K562 (cell line): Measurements from ENCODE around the gene PDE2A. TPM values are rescaled to one million over a fixed set of nuclear protein-coding genes. Genes with fewer than 3 reads are reported as not detected.

Source experiments
- ATAC-seq: fragments of 200-7000 bp; cut with Tn5 transposase; 3 replicates; pipeline ENCODE4 v1.9.1; 2020; ENCODE audit warnings: moderate library complexity
- BruUV-seq: library from RNA; stranded (reverse); fragments of 400-500 nt; replicated peaks from 2 replicates; lab custom pipeline; 2021; lab: Mats Ljungman, UMichigan
- CTCF ChIA-PET: fragments of 300-600 bp; formaldehyde crosslinking; extraction: SDS; loops from one replicate; lab custom pipeline; 2021; ENCODE audit warnings: low intra/inter-chr PET ratio; lab: Yijun Ruan, JAX
- POLR2A ChIA-PET: fragments of 300-600, 350-650 bp; sonication (Branson Sonifier 250); formaldehyde crosslinking; extraction: SDS; loops from one replicate; lab custom pipeline; 2021; ENCODE audit warnings: antibody characterized with exemption, inconsistent platforms; lab: Yijun Ruan, JAX
- DNase-seq, 4 experiments: peaks; one replicate each; pipeline versions ENCODE4 v3.0.0 to v3.0.0-alpha.2; 2011 to 2018; ENCODE audit warnings: low spot score in 3 of 4, mixed read lengths in 3 of 4; ENCODE audit errors: extremely low read depth in 1 of 4
- FAIRE-seq: peaks from 2 replicates; lab custom pipeline; 2011; peaks lifted over from hg19 to GRCh38; lab: Jason Lieb, UNC
- H2AFZ ChIP-seq: 2 replicates; pipeline ENCODE4 v1.6.0; 2011; ENCODE audit warnings: low read depth, low read length, control low read depth, inconsistent platforms
- H3K27ac ChIP-seq: fragments of 200-600 bp; 3 replicates; pipeline ENCODE4 v1.8.0; 2011; ENCODE audit warnings: low read depth, mild to moderate bottlenecking, control low read depth, inconsistent platforms, low read length, moderate library complexity, mixed read lengths; ENCODE audit errors: extremely low read depth
- H3K27me3 ChIP-seq, 2 experiments: fragments of 300-600 bp in 1 of 2; 2 replicates in 1 of 2; 3 replicates in 1 of 2; pipeline versions ENCODE4 v1.6.0 to v1.8.0; 2011; ENCODE audit warnings: inconsistent platforms in 2 of 2, low read length in 2 of 2, mild to moderate bottlenecking in 1 of 2, mixed read lengths in 1 of 2, moderate library complexity in 1 of 2; ENCODE audit not compliant: control insufficient read depth in 2 of 2, insufficient read depth in 2 of 2
- H3K36me3 ChIP-seq: fragments of 300-600 bp; 3 replicates; pipeline ENCODE4 v1.8.0; 2011; ENCODE audit warnings: mild to moderate bottlenecking, low read length, inconsistent platforms; ENCODE audit not compliant: control insufficient read depth, insufficient read depth
- H3K4me1 ChIP-seq, 2 experiments: fragments of 200-600 bp in 1 of 2; replicated peaks in 1 of 2; 2 replicates in 1 of 2; 3 replicates in 1 of 2; pipeline versions ENCODE4 v1.5.1 to v1.8.0; 2011; ENCODE audit warnings: inconsistent platforms in 2 of 2, low read length in 2 of 2, mild to moderate bottlenecking in 1 of 2, mixed read lengths in 1 of 2, moderate library complexity in 1 of 2; ENCODE audit not compliant: control insufficient read depth in 2 of 2, insufficient read depth in 2 of 2
- H3K4me2 ChIP-seq: 2 replicates; pipeline ENCODE4 v1.6.1; 2011; ENCODE audit warnings: low read length, control low read depth, inconsistent platforms, mixed read lengths; ENCODE audit not compliant: insufficient read depth
- H3K4me3 ChIP-seq: fragments of 200-600 bp; sonication (generic), shearing (Covaris generic); 2 replicates; pipeline ENCODE4 v1.5.1; 2016; ENCODE audit warnings: control low read depth, inconsistent platforms
- H3K79me2 ChIP-seq: fragments of 200-600 bp; 3 replicates; pipeline ENCODE4 v1.8.0; 2011; ENCODE audit warnings: low read length, inconsistent platforms; ENCODE audit not compliant: control insufficient read depth, insufficient read depth
- H3K9ac ChIP-seq, 2 experiments: 2 replicates each; pipeline versions ENCODE4 v1.6.0 to v1.6.1; 2011; ENCODE audit warnings: low read depth in 2 of 2, low read length in 2 of 2, control low read depth in 1 of 2, inconsistent platforms in 1 of 2, mild to moderate bottlenecking in 1 of 2, mixed read lengths in 1 of 2; ENCODE audit not compliant: insufficient read depth in 1 of 2
- H3K9me1 ChIP-seq: one replicate; pipeline ENCODE4 v1.6.0; 2011; ENCODE audit warnings: inconsistent platforms, mild to moderate bottlenecking, low read length, moderate library complexity; ENCODE audit not compliant: control insufficient read depth, insufficient read depth
- H3K9me3 ChIP-seq: replicated peaks from 2 replicates; pipeline ENCODE4 v1.5.1; 2011; ENCODE audit warnings: low read depth, low read length, inconsistent platforms; ENCODE audit not compliant: control insufficient read depth, insufficient read depth
- H4K20me1 ChIP-seq: replicated peaks from 2 replicates; pipeline ENCODE4 v1.6.1; 2011; ENCODE audit warnings: low read length, inconsistent platforms, mixed read lengths; ENCODE audit not compliant: control insufficient read depth, insufficient read depth
- BACH1 ChIP-seq: fragments of 200-800 bp; sonication (Bioruptor generic); IDR thresholded peaks from 2 replicates; pipeline ENCODE4 v1.6.1; 2016; ENCODE audit warnings: missing genetic modification characterization, missing compliant biosample characterization
- EP400 ChIP-seq: fragments of 450-650 bp; IDR thresholded peaks from 2 replicates; pipeline ENCODE4 v1.6.1; 2017; ENCODE audit warnings: antibody characterized with exemption, mild to moderate bottlenecking, moderate library complexity
- MXI1 ChIP-seq: IDR thresholded peaks from 2 replicates; pipeline ENCODE4 v1.6.1; 2011; ENCODE audit warnings: low read depth, mild to moderate bottlenecking, improper control_type of control experiment, low read length
- NFATC3 ChIP-seq: fragments of 450-650 bp; IDR thresholded peaks from 2 replicates; pipeline ENCODE4 v1.6.1; 2017; ENCODE audit warnings: mild to moderate bottlenecking
- RAD51 ChIP-seq: fragments of 450-650 bp; IDR thresholded peaks from 2 replicates; pipeline ENCODE4 v1.7.1; 2016; ENCODE audit warnings: low read depth, mild to moderate bottlenecking, borderline replicate concordance
- SIN3A ChIP-seq, 2 experiments: fragments of 150-350 bp in 1 of 2; IDR thresholded peaks; 2 replicates each; pipeline ENCODE4 v1.6.1; 2011 to 2016; ENCODE audit warnings: borderline replicate concordance in 2 of 2, low read depth in 2 of 2, low read length in 2 of 2, mild to moderate bottlenecking in 2 of 2, moderate library complexity in 2 of 2; ENCODE audit not compliant: control insufficient read depth in 1 of 2
- SMC3 ChIP-seq: conservative IDR thresholded peaks from 2 replicates; pipeline ENCODE4 v1.6.1; 2011; ENCODE audit warnings: low read depth, low read length, improper control_type of control experiment; ENCODE audit not compliant: insufficient read depth
- STAG1 ChIP-seq: sonication (generic); formaldehyde crosslinking; IDR thresholded peaks from 2 replicates; pipeline ENCODE4 v1.5.0; 2020; ENCODE audit warnings: missing genetic modification reagents, borderline replicate concordance
- TEAD2 ChIP-seq: fragments of 450-650 bp; IDR thresholded peaks from 2 replicates; pipeline ENCODE4 v1.6.1; 2016; ENCODE audit warnings: missing genetic modification characterization, control low read depth, missing compliant biosample characterization
- ZBTB12 ChIP-seq: fragments of 250-450 bp; sonication (Bioruptor Pico); IDR thresholded peaks from 2 replicates; pipeline ENCODE4 v1.4.0; 2020
- WGBS: fragments of 100-300 bp; shearing (Covaris generic); methylation state at CpG from one replicate; pipeline ENCODE4 v1.1.6; 2016; ENCODE audit warnings: low coverage, mixed read lengths; ENCODE audit not compliant: insufficient coverage; ENCODE audit errors: missing lambda C conversion rate; 5-methylcytosine and 5-hydroxymethylcytosine counted together
- in situ Hi-C: fragments of 300-500 bp; cut with MboI; formaldehyde crosslinking; loops from 4 replicates; pipeline ENCODE4 v1.15.0; 2018; ENCODE audit warnings: inconsistent platforms, mixed read lengths
- intact Hi-C: fragments of 100-400 bp; cut with micrococcal nuclease; formaldehyde crosslinking; loops from 2 replicates; pipeline ENCODE4 v1.14.2; 2022
- polyA plus RNA-seq, 8 experiments: library from polyadenylated mRNA; depleted of rRNA in 4 of 8; stranded (reverse) in 5 of 8; unstranded in 3 of 8; fragments of >200 nt; fragmentation: Nextera tagmentation in 2 of 8; fragmentation: Illumina TruSeq in 1 of 8; extraction: Ambion mirVana in 2 of 8; extraction: Trizol in 1 of 8; gene quantifications; 2 replicates each; pipeline versions ENCODE4 v1.2.1 to v1.2.3, GENCODE V29; 2011 to 2014; ENCODE audit warnings: inconsistent platforms in 1 of 8, missing spikeins in 1 of 8
- total RNA-seq, 7 experiments: library from RNA; depleted of rRNA in 6 of 7; stranded (reverse); fragments of >200 nt in 6 of 7; fragmentation: Illumina TruSeq in 2 of 7; extraction: Trizol in 2 of 7; gene quantifications; 2 replicates each; pipeline versions ENCODE4 v1.2.1 to v1.2.3, GENCODE V29; 2011 to 2021; ENCODE audit warnings: low replicate concordance in 1 of 7

PDE2A gene
- total and polyA plus RNA-seq, 9 of the 15 experiments (the other 6 are each of a cell fraction or from before 2014, with no cell fraction given), result 0.07 to 15.2 (median 1.6) TPM; not detected in 1

- TF ChIP-seq STAG1 (CRISPR knock-in tag) (peak; percentile 87; the same call in 1 of the 2 replicates), BACH1 (no peak), SMC3 (peak; percentile 92)
Observed at GRCh38 chr11:72683782-72684200, 9.6 kb upstream of the PDE2A start (continued).

- TF ChIP-seq SIN3A (IDR thresholded peaks at IDR 0.05; ENCODE audit: borderline replicate concordance in 2 of 2, control insufficient read depth in 1 of 2, low read depth in 2 of 2, low read length in 2 of 2), result no peak
- no peak for TF ChIP-seq RAD51
- no peak for TF ChIP-seq ZBTB12 (CRISPR knock-in tag)
- TF ChIP-seq TEAD2 (tag), result no peak
- no peak for TF ChIP-seq EP400
- TF ChIP-seq MXI1, result no peak
- no peak for TF ChIP-seq NFATC3
- no peaks in the 10 kb centered on the region for H3K79me2 ChIP-seq
- no peak for DNase-seq
- no peak overlapping the region for H3K4me3 ChIP-seq
- in situ Hi-C loops (loop anchor here (5.0 kb wide), 1 partner anchor 96 kb away; no protein-coding TSS in a partner anchor), intact Hi-C loops (loop anchor here (1.0 to 5.0 kb wide), 2 partner anchors 98 to 211 kb away; no protein-coding TSS in a partner anchor)
- no peak overlapping the region for H3K9ac ChIP-seq
- peaks cover 0 to 19% of the 10 kb centered on the region in 2 experiments; a peak in 2 of 5 replicates for H3K27me3 ChIP-seq
- WGBS, result 55% methylated on average over 1 of the region's 4 CpGs
- peaks cover 5% of the 10 kb centered on the region for H3K9me1 ChIP-seq
- H3K4me1 ChIP-seq, result peaks cover 3 to 35% of the 10 kb centered on the region in 2 experiments; a peak in 4 of 5 replicates
- no peak overlapping the region for H2AFZ ChIP-seq
- POLR2A ChIA-PET, result interaction anchor here (0.7 kb wide), 1 partner anchor 548 kb away, joined by 3 read pairs; no protein-coding TSS in a partner anchor
- CTCF ChIA-PET, result interaction anchor here (1.2 to 1.7 kb wide), 2 partner anchors 93 to 97 kb away, joined by 7 to 9 read pairs; no protein-coding TSS in a partner anchor
- H3K4me2 ChIP-seq, result no peak overlapping the region
- ATAC-seq, result no peak
- no TSS peak for BruUV-seq
- peaks cover 29% of the 10 kb centered on the region; the same call in 2 of the 3 replicates for H3K36me3 ChIP-seq
- H4K20me1 ChIP-seq, result peaks cover 32% of the 10 kb centered on the region
- no peaks in the 10 kb centered on the region for H3K9me3 ChIP-seq
- FAIRE-seq, result no peak
- no peak overlapping the region for H3K27ac ChIP-seq
Observed at GRCh38 chr11:72682858-72683243, 8.6 kb upstream of the PDE2A start.
